CD4-positive, CD25-positive, alpha-beta regulatory T cell (primary cell): ENCODE results near the gene AIG1. TPM values are rescaled to one million over a fixed set of nuclear protein-coding genes. Genes with fewer than 3 reads are reported as not detected.
A peak's percentile ranks its signal among the peaks of the same experiment; 100 is the strongest.

ENCODE experiments used
- ATAC-seq, 2 donors: fragments of 150-1000 bp; cut with Tn5 transposase; one replicate each; pipeline ENCODE4 v1.10.0; 2021; ENCODE audit warnings: low read depth in 2 of 2, moderate number of reproducible peaks in 2 of 2, moderate library complexity in 1 of 2
- DNase-seq, 3 donors: peaks; one replicate each; pipeline versions ENCODE4 v3.0.0 to v3.0.0-alpha.2; 2012 to 2022; ENCODE audit warnings: mixed read lengths in 1 of 3
- H3K27ac ChIP-seq: one replicate; pipeline ENCODE4 v1.7.0; 2013; ENCODE audit warnings: mild to moderate bottlenecking, low read length; ENCODE audit not compliant: insufficient read depth, poor library complexity, severe bottlenecking
- H3K27me3 ChIP-seq: one replicate; pipeline ENCODE4 v1.7.0; 2013; ENCODE audit warnings: low read length; ENCODE audit not compliant: control insufficient read depth, insufficient read depth
- H3K36me3 ChIP-seq: one replicate; pipeline ENCODE4 v1.7.0; 2013; ENCODE audit warnings: mild to moderate bottlenecking, low read length, moderate library complexity; ENCODE audit not compliant: control insufficient read depth, insufficient read depth
- H3K4me1 ChIP-seq: 2 replicates; pipeline ENCODE4 v1.7.0; 2013; ENCODE audit warnings: mild to moderate bottlenecking, low read length; ENCODE audit not compliant: insufficient read depth, control insufficient read depth, poor library complexity, severe bottlenecking
- H3K4me3 ChIP-seq: one replicate; pipeline ENCODE4 v1.7.0; 2013; ENCODE audit warnings: low read depth, mild to moderate bottlenecking, low read length, moderate library complexity
- H3K9me3 ChIP-seq, 2 experiments: 1 replicate in 1 of 2; 2 replicates in 1 of 2; pipeline ENCODE4 v1.7.0; 2013; ENCODE audit warnings: low read length in 2 of 2, mild to moderate bottlenecking in 1 of 2, moderate library complexity in 1 of 2; ENCODE audit not compliant: control insufficient read depth in 2 of 2
- H3K27ac Mint-ChIP-seq, 3 donors: one replicate each; pipeline ENCODE4 v1.8.0; 2020 to 2022; ENCODE audit warnings: mild to moderate bottlenecking in 3 of 3, mixed read lengths in 3 of 3, moderate library complexity in 2 of 3
- H3K27me3 Mint-ChIP-seq: one replicate; pipeline ENCODE4 v1.8.0; 2022; ENCODE audit warnings: mild to moderate bottlenecking, mixed read lengths
- H3K36me3 Mint-ChIP-seq: one replicate; pipeline ENCODE4 v1.8.0; 2020; ENCODE audit warnings: mixed read lengths
- H3K4me1 Mint-ChIP-seq, 4 donors: one replicate each; pipeline ENCODE4 v1.8.0; 2020 to 2022; ENCODE audit warnings: mixed read lengths in 4 of 4, mild to moderate bottlenecking in 1 of 4
- H3K4me3 Mint-ChIP-seq, 4 donors: one replicate each; pipeline ENCODE4 v1.8.0; 2020 to 2022; ENCODE audit warnings: mild to moderate bottlenecking in 4 of 4, mixed read lengths in 4 of 4, moderate library complexity in 3 of 4
- H3K9me3 Mint-ChIP-seq, 7 donors: one replicate each; pipeline ENCODE4 v1.8.0; 2020 to 2022; ENCODE audit warnings: mixed read lengths in 7 of 7, mild to moderate bottlenecking in 3 of 7, moderate library complexity in 2 of 7
- polyA plus RNA-seq, 4 donors: library from polyadenylated mRNA; unstranded; fragments of 300-500 nt; fragmentation: Illumina TruSeq; gene quantifications; one replicate each; pipeline ENCODE4 v1.2.3, GENCODE V29; 2021
- total RNA-seq: library from RNA; stranded (reverse); gene quantifications from one replicate; pipeline ENCODE4 v1.2.3, GENCODE V29; 2022

The AIG1 gene
- total and polyA plus RNA-seq, 5 donors from 2014 or later = 4.2 to 19.6 (median 13.9) TPM

DNA sequence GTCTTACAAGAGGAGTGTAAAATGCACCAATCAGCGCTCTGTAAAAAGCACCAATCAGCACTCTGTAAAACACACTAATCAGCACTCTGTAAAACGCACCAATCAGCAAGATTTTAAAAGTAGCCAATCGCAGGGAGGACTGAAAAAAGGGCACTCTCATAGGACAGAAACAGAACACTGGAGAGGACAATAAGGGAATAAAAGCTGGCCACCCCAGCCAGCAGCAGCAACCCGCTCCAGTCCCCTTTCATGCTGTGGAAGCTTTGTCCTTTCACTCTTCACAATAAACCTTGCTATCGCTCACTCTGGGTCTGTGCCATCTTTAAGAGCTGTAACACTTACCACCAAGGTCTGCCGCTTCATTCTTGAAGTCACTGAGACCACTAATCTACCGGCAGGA is 1.7 kb upstream of the AIG1 start:
- H3K36me3 Mint-ChIP-seq = no peaks in the 10 kb centered on the region
- no peaks in the 10 kb centered on the region for H3K9me3 Mint-ChIP-seq
- H3K27ac Mint-ChIP-seq = peak overlapping the region in 2 of 3 donors; percentile 23 to 98

DNA sequence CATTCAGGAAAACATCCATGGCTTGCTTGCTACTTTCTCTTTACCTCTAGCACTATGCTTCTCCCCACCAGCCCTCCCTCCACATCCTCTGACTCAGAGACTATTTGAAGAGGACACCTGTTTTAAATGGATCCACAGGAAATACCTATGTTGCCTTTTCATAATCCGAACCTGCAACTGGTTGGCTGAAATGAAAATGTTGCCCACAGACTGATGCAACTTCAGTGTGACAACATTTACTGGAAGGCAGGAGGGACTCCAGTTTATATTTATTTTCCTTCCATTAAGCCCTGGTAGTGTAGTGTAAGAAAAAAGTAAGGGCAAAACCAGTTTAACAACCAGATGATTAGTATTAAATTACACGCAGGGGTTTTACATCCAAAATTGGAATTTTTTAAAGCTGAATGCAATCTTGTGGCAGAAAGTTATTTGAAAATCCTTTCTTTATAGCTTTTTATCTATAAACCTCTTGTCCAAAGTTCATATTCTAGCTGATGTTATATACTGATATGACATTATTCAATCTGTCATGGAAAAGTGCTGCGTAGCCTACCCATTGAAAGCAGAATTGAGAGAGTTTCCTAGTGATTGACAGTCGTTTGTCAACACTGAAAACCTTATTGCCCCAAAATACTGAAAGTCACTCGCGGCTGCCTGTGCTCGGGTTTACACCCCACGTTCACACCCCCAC is 881 bp upstream of the AIG1 start:
- Mint-ChIP-seq H3K4me3 (peak overlapping the region; percentile 88 to 98 (median 95)), H3K27ac (peak overlapping the region; percentile 91 to 98 (median 97)), H3K9me3 (peaks cover 0 to 1% (median 0%) of the 10 kb centered on the region in 7 donors), H3K36me3 (no peaks in the 10 kb centered on the region), H3K27me3 (peaks cover 23% of the 10 kb centered on the region), H3K4me1 (peaks cover 16 to 41% (median 20%) of the 10 kb centered on the region in 4 donors)
- H3K27me3 ChIP-seq = peaks cover 3% of the 10 kb centered on the region
- peak overlapping the region; percentile 78 for H3K27ac ChIP-seq
- H3K9me3 ChIP-seq = no peaks in the 10 kb centered on the region
- ATAC-seq (peak; percentile 57), DNase-seq (peak in 2 of 3 donors; percentile 28 to 69)
- peak overlapping the region; percentile 83 for H3K4me3 ChIP-seq
- peaks cover 16% of the 10 kb centered on the region for H3K4me1 ChIP-seq
- H3K36me3 ChIP-seq = no peaks in the 10 kb centered on the region

More for the DNA sequence above, 1.7 kb upstream of the AIG1 start:
- Mint-ChIP-seq H3K27me3 (peaks cover 23% of the 10 kb centered on the region), H3K4me1 (peaks cover 16 to 37% (median 20%) of the 10 kb centered on the region in 4 donors), H3K4me3 (peak overlapping the region; percentile 36 to 98 (median 92))
- Histone ChIP-seq H3K27me3 (peaks cover 3% of the 10 kb centered on the region), H3K36me3 (no peaks in the 10 kb centered on the region), H3K4me3 (no peak overlapping the region), H3K9me3 (no peaks in the 10 kb centered on the region), H3K27ac (no peak overlapping the region), H3K4me1 (peaks cover 16% of the 10 kb centered on the region)
- DNase-seq (no peak), ATAC-seq (no peak)

DNA sequence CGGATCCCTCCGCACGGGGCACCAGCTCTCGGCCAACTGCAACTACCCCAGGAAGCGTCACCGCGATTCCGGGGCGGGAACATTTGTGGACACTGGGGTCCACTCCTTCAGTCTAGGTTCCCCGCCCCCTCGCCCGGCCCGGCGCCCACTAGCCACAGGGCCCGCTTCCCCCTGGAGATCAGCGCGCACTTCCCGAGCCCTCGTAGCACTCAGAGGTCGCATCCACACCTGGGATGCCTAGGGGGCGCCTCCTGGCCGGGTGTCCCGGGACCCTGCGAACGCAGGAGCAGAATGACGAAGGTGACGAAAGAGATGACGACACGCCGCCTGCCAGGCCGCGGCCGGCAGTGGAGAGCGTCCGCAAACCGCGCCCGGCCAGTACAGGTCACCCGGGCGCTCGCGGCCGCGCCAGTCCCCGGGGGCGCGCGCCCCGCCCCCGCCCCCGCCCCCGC is 309 bp upstream of the AIG1 start:
- Mint-ChIP-seq H3K27me3 (peaks cover 23% of the 10 kb centered on the region), H3K27ac (peak overlapping the region; percentile 91 to 98 (median 97)), H3K4me3 (peak overlapping the region; percentile 88 to 98 (median 95)), H3K9me3 (peaks cover 0 to 1% (median 0%) of the 10 kb centered on the region in 7 donors), H3K4me1 (peaks cover 16 to 43% (median 20%) of the 10 kb centered on the region in 4 donors), H3K36me3 (no peaks in the 10 kb centered on the region)
- ATAC-seq (peak; percentile 48 to 50), DNase-seq (peak; percentile 75 to 81 (median 80))
- H3K27ac ChIP-seq = peak overlapping the region; percentile 78
- no peaks in the 10 kb centered on the region for H3K9me3 ChIP-seq
- no peaks in the 10 kb centered on the region for H3K36me3 ChIP-seq
- H3K4me3 ChIP-seq = peak overlapping the region; percentile 83
- H3K27me3 ChIP-seq = no peaks in the 10 kb centered on the region
- H3K4me1 ChIP-seq = peaks cover 16% of the 10 kb centered on the region

DNA sequence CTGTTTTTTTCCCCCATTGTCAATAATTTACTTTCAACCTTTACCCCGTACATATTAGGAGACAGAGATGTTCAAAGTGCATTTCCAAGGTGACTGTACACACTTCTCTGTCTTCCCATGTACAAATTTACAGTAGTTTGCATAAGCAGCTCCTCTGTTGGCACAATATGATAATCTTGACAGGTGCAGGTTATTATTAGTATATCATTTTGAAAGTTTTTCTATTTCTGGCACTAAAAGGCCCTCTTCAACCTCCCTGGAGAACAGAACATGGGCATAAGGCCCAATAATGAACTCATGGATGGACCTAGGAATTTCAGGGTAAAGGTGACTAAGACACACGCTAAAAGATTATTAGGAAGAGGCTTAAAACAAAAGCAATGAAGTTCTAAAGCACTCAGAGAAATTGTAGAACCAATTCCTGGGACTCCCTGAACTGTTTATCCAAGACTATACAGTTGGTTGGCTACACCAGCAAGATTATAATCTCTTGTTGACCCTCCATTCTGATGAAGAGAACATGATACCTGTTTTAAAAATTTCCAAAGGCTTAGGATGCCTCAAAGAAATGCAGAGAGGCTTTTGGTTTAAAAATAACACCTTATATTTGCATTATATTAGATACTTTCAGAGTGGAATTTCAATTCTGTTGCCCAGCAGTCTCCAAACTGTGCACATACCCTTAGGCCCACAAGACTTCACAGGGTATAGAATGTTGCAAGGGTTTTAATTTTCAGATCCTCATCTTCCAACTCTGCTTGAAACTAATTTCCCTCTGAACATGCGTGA is 1.1 kb downstream of the AIG1 start:
- Histone ChIP-seq H3K36me3 (no peaks in the 10 kb centered on the region), H3K4me3 (peak overlapping the region; percentile 68), H3K4me1 (peaks cover 16% of the 10 kb centered on the region), H3K27me3 (no peaks in the 10 kb centered on the region), H3K9me3 (no peaks in the 10 kb centered on the region), H3K27ac (no peak overlapping the region)
- H3K4me3 Mint-ChIP-seq = peak overlapping the region; percentile 88 to 97 (median 95)
- no peak for ATAC-seq
- H3K27ac Mint-ChIP-seq = peak overlapping the region; percentile 97 to 99 (median 98)
- peaks cover 0 to 1% (median 0%) of the 10 kb centered on the region in 7 donors for H3K9me3 Mint-ChIP-seq
- H3K4me1 Mint-ChIP-seq = peaks cover 16 to 43% (median 20%) of the 10 kb centered on the region in 4 donors
- peaks cover 19% of the 10 kb centered on the region for H3K27me3 Mint-ChIP-seq
- no peaks in the 10 kb centered on the region for H3K36me3 Mint-ChIP-seq
- DNase-seq = no peak

DNA sequence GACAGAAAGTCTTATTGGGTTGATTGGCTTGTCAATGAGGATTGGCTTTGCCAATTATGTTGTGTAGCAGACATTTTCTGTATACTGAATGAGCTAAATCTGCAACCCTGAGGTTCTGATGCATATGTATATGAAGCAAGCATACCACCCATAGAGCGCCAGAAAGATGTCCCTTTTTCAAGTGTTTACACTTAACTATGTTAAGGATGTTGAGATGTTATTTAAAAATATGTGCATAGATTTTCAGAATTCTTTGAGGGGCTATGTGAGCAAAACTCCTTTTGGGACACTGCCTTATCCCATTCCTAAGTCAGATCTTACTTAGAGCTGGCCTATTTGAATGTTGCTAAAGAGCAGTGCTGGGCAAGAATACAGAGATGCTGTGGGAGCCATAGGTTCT is 1.9 kb downstream of the AIG1 start:
- Mint-ChIP-seq H3K4me1 (peaks cover 16 to 43% (median 20%) of the 10 kb centered on the region in 4 donors), H3K36me3 (no peaks in the 10 kb centered on the region), H3K27ac (no peak overlapping the region), H3K4me3 (peak overlapping the region; percentile 44 to 92 (median 74)), H3K9me3 (peaks cover 0 to 1% (median 0%) of the 10 kb centered on the region in 7 donors), H3K27me3 (peaks cover 16% of the 10 kb centered on the region)
- H3K27ac ChIP-seq = no peak overlapping the region
- DNase-seq (no peak), ATAC-seq (no peak)
- H3K4me3 ChIP-seq = no peak overlapping the region
- no peaks in the 10 kb centered on the region for H3K27me3 ChIP-seq
- H3K9me3 ChIP-seq = no peaks in the 10 kb centered on the region
- H3K36me3 ChIP-seq = no peaks in the 10 kb centered on the region
- peaks cover 16% of the 10 kb centered on the region for H3K4me1 ChIP-seq

DNA sequence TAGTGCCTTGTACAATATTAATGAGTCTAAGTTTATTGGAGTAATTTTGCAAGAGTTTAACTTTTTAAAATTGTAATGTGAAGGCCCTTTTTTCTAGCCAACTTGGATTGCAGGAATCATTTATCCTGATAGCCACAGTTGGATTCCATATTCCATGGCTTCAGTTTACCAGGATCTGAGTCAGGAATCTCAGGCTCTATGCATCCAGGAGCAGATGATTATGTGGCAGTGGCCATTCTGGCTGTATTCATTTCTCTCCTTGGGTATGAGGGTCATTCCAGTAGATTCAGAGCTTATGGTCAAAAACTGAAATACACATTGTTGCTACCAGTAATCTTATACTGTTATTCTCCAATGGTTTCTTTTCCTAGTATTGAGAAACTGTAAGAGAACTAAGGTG is 2.9 kb downstream of the AIG1 start:
- no peak overlapping the region for H3K27ac Mint-ChIP-seq
- peaks cover 16 to 44% (median 20%) of the 10 kb centered on the region in 4 donors for H3K4me1 Mint-ChIP-seq
- DNase-seq = no peak
- Histone ChIP-seq H3K9me3 (no peaks in the 10 kb centered on the region), H3K4me3 (no peak overlapping the region), H3K4me1 (peaks cover 16% of the 10 kb centered on the region), H3K27me3 (no peaks in the 10 kb centered on the region), H3K27ac (no peak overlapping the region), H3K36me3 (no peaks in the 10 kb centered on the region)
- ATAC-seq = no peak
- H3K9me3 Mint-ChIP-seq = peaks cover 0 to 1% (median 0%) of the 10 kb centered on the region in 7 donors
- no peaks in the 10 kb centered on the region for H3K36me3 Mint-ChIP-seq
- peaks cover 13% of the 10 kb centered on the region for H3K27me3 Mint-ChIP-seq
- peak overlapping the region in 1 of 4 donors; percentile 32 for H3K4me3 Mint-ChIP-seq

DNA sequence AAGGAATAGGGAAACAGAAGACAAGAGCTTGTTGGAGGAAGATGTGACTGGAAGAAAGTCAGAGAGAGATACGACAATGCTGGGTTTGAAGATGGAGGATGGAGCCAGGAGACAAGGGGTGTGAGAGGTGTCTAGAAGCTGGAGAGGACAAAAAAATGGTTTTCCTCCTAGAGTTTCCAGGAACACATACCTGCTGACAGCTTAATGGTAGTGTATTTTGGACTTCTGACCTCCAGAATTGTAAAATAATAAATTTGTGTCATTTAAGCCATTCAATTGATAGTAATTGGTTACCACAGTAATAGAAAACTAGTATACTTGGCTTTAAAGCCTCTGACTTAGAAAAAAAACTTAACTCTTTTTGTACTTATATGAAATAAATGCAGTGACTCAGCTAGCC is 3.6 kb downstream of the AIG1 start:
- Mint-ChIP-seq H3K4me3 (no peak overlapping the region), H3K27ac (no peak overlapping the region), H3K27me3 (peaks cover 6% of the 10 kb centered on the region), H3K4me1 (peaks cover 14 to 38% (median 19%) of the 10 kb centered on the region in 4 donors), H3K9me3 (peaks cover 0 to 1% (median 0%) of the 10 kb centered on the region in 7 donors), H3K36me3 (no peaks in the 10 kb centered on the region)
- ATAC-seq (no peak), DNase-seq (no peak)
- no peaks in the 10 kb centered on the region for H3K36me3 ChIP-seq
- no peaks in the 10 kb centered on the region for H3K27me3 ChIP-seq
- no peaks in the 10 kb centered on the region for H3K9me3 ChIP-seq
- H3K4me3 ChIP-seq = no peak overlapping the region
- peaks cover 16% of the 10 kb centered on the region for H3K4me1 ChIP-seq
- H3K27ac ChIP-seq = no peak overlapping the region
